NCI-H1092 treated with DMSO at 0.1 percent for 48 hours (cell line): Measurements from ENCODE around the gene CSTPP1.
"Not testable (repeated sequence)": the region's sequence is repeated elsewhere in the genome, so short reads cannot be mapped to it uniquely, and the experiment has no call there.

Source experiments
- DNase-seq: peaks from one replicate; lab custom pipeline; 2025; lab: John Stamatoyannopoulos, UW

CSTPP1 gene

GRCh38 chr11:47183031-47183856 is 246.7 kb downstream of the CSTPP1 start:
- DNase-seq, result no peak

- no peak for DNase-seq
Observed at GRCh38 chr11:47183969-47184368, 247.4 kb downstream of the CSTPP1 start.

GRCh38 chr11:47184711-47185304 is 248.2 kb downstream of the CSTPP1 start:
- no peak for DNase-seq

GRCh38 chr11:47185305-47186075 is 248.9 kb downstream of the CSTPP1 start:
- DNase-seq, result no peak

GRCh38 chr11:47186076-47186699 is 249.6 kb downstream of the CSTPP1 start, which contains the start of gene PACSIN3:
Gene PACSIN3, minus strand, starts transcription at chr11:47186434. Its CDS starts 3,707 bp downstream, at chr11:47182727.
- DNase-seq, result no peak

GRCh38 chr11:47186700-47187695 is 250.4 kb downstream of the CSTPP1 start:
- no peak for DNase-seq

GRCh38 chr11:47187723-47188122 is 251.2 kb downstream of the CSTPP1 start:
- DNase-seq, result no peak

GRCh38 chr11:47188259-47188658 is 251.7 kb downstream of the CSTPP1 start:
- DNase-seq, result no peak

- no peak for DNase-seq
Observed at GRCh38 chr11:47189100-47189834, 252.7 kb downstream of the CSTPP1 start.

DNA sequence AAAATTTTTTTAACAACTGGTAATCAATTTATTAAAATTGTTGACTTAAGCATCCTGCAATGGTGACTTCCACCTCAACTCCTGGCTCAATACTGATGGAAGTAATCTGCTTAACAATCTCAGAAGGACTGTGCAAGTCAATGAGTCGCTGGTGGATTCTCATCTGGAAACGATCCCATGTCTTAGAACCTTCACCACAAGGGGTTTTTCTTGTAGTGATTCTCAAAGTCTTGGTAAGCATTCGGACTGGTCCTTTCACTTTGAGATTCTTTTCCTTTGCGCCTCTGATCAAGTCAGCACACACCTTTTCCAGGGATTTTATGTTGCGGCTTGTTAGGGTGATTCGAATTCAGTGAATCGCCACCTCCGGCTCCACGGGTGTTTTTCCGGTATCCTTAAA is 254.6 kb downstream of the CSTPP1 start:
- DNase-seq, result not testable (repeated sequence)

- no peak for DNase-seq
Observed at GRCh38 chr11:47192111-47192510, 255.6 kb downstream of the CSTPP1 start.

- DNase-seq, result not testable (repeated sequence)
Observed at GRCh38 chr11:47198161-47198560, 261.6 kb downstream of the CSTPP1 start.

DNA sequence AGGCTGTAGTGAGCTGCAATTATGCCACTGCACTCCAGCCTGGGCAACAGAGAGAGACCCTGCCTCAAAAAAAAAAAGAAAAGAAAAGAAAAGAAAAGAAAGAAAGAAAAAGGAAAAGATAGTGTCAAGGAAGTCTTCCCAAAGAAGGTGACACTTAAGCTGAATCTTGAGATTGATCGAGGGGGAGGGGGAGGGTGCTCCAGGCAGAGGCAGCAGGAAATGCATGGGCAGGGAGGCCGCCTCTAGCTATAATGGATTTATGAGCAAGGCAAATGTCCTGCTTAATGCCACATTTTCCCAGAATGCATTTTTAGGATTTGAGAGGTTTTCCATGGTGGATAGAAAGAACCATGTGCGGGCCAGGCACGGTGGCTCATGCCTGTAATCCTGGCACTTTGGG is 264.5 kb downstream of the CSTPP1 start:
- DNase-seq, result no peak

- DNase-seq, result no peak
Observed at GRCh38 chr11:47202576-47202975, 266.0 kb downstream of the CSTPP1 start.

DNA sequence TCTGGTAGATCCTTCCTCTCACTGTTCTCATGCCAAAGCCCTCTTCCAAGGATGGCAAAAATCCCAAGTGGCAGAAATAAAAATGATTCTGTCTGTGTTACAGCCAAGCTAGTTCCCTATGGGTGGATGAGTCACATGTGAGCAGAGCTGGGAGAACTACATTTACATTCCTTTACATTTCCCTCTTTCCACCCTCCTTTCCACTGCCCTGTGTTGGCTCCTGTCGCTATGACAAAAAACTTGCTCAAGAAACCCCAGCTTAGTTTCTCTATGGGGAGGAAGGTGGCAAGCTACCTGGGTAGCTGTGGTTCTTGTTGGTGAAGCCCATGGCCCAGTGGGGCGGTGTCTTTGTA is 268.1 kb downstream of the CSTPP1 start:
- no peak for DNase-seq

- DNase-seq, result not testable (repeated sequence)
Observed at GRCh38 chr11:47206577-47206976, 270.0 kb downstream of the CSTPP1 start.

GRCh38 chr11:47207459-47207858 is 270.9 kb downstream of the CSTPP1 start:
- no peak for DNase-seq

- DNase-seq, result not testable (repeated sequence)
Observed at GRCh38 chr11:47208008-47208552, 271.5 kb downstream of the CSTPP1 start.

- DNase-seq, result no peak
Observed at GRCh38 chr11:47208628-47209027, 272.1 kb downstream of the CSTPP1 start.
